HG02938 (cell line): Measurements from ENCODE around the gene SPOP.

Experiments used
- ATAC-seq: cut with Tn5 transposase; IDR thresholded peaks from one replicate; pipeline ENCODE4 v1.9.1; 2021; ENCODE audit warnings: mild to moderate bottlenecking, moderate library complexity; ENCODE audit not compliant: unreplicated experiment

Gene SPOP

DNA sequence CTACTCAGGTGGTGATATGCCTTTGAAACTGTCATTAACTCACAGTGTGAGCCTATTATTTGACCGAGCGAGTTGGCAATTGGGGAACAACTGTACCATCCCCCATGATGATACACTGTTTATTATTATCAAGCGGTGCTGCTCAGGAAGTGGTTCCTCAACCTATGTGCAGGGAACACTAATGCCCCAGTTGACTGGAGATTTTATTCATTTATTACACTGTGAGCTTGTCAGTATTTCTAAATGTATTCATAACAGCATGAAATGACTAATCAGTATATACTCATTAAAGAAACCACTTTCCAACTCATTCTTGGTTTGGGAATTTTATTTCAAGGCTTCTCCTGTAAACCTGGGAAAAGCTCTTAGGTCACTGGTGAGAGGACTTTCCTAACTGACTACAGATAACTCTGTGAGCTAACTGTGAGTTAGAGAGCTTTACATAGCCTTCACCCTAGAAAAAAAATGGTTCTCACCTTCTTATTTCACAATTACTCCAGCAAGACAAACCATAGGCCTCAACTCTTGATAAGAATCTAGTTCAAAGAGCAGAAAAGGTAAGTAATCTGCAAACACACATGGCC is 59.8 kb downstream of the SPOP start:
- no peak for ATAC-seq

DNA sequence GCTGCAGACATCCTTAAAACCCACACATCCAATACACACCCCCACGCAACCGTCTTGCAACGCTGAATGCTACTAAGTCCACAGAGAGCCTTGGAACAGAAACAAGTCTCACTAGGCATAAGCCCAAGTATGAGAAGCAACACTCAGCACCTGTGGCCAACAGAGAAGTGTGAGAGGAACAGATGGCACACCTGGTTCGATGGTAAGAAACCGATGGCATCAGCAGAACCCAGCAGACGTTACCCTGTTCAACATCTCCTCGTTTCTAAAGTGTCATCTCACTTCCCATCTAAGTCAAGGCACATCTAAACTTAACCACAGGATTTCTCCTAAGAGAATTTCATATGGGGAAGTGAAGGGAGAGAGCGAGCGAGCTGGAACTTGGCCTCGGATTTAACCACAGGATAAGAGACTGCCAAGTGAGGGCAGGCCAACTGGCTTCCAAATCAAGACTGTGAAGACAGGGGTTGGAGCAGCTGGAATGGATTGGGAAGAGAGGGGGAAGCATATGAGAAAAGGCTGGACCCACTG is 61.2 kb downstream of the SPOP start:
- ATAC-seq: no peak

DNA sequence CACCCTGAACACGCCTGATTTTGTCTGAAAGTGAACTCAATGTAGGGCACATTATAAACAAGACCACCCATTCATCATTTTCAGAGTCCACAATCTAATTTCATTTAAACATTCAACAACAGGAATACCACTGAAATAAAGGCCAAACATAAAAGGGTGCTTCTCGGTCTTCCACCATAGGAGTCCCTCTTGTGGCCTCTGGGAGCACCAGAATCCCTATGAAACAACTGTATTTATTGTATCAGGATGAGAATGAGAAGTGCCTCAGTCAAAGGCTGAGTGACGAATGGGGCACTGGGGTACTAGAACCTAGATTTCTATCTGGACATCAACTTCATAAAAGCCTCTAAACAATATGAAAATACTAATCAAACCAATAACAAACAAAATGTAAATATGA is 61.8 kb downstream of the SPOP start:
- no peak for ATAC-seq

DNA sequence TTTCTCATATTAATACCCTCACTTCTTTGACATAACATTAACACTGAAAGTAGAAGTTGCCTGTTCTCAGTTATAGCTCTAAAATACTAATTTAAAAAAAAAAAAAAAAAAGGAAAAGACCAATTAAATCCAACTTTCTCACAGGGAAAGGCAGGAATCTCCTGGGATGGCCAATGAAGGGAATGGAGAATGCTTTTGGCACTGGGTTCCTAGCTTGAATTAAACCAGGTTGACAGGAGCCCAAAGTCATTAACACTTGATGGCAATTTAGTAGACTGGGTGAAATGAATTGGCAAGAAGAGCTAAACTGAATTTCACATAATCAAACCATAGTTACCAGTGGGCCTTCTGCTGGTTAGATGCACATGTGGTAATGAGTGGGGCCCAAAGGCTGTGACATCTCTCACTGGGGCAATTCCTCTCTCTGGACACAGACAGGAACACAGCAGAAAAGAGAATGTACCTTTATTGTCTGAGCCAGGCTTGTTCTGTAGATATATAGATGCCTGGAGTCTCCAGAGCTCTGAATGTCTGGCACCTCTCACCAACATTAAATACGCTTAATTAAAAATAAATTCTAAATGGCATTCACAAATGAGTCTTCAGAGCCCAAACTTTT is 64.6 kb downstream of the SPOP start:
- no peak for ATAC-seq

DNA sequence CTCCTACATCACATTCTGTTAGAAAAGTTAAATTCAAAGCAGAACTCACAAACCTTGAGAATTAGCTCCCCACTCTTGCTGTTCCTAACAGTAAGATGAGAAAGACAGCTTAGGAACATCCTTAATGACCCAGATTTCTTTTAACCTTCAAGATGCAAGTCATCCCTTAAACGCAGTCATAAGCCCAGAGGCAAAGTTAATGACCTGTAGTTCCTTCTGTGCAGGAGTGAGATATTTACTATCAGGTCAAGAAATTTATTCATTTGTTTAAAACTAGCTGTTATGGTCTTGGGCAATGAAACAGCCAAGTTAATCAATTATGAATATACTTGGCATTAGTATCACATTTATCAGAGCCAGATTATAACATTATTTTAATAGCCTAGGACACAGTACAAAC is 65.2 kb downstream of the SPOP start:
- no peak for ATAC-seq

DNA sequence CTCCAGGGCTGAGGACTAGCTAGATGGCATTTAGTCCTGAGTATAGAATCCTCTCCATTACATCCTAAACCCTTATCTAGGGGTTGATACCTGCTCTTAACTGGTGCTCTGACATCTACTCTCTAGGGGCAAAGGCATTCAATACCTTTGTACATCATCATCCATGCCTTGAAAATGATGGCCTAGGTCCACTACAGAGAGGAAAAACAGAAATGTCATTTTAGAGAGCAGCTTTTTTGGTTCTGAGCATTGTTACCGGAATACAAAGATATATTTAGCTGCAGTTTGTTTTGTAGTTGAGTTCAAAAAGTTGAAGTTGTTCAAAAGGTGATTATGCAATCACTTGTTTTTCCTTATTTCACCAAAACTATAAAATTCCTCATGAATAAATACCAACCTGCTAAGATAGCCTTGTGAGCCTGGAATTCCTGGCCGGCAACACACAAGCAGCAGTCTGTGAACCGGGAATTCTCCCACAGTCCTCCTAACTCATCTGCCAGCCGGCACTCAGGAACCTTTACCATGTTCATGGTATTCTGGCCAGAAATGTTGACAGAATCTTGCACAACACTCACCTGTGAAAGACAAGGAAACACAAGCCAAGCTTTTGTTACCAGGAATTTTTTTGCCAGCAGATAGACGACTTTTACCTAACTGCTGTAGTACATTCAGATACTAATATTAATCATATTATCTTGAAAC is 66.9 kb downstream of the SPOP start:
- ATAC-seq: no peak

DNA sequence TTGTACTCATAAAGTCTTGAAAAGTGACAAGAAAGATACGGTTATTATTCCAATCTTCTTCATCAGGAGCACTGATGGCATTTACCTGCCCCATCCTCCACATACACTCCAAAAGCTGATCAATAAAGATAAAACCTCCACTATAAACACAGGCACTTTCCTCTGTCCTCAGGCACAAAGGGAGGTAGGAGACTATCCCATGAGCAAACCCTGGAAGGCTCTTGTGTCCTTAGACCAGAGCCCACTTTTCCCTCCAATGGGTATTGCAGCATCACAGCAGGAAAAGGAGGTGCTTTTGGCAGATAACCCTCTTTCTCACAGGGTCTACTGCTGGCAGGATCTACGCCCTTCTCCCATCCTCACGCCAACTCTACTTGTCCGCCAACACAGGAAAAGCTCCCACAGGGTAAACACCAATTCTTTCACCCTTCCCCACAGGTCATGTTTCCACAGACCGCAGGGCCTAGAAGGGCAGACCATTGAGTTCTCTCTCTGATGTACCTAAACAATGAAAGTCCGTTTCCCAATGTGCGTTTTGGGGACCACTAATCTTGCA is 73.5 kb downstream of the SPOP start:
- no peak for ATAC-seq

DNA sequence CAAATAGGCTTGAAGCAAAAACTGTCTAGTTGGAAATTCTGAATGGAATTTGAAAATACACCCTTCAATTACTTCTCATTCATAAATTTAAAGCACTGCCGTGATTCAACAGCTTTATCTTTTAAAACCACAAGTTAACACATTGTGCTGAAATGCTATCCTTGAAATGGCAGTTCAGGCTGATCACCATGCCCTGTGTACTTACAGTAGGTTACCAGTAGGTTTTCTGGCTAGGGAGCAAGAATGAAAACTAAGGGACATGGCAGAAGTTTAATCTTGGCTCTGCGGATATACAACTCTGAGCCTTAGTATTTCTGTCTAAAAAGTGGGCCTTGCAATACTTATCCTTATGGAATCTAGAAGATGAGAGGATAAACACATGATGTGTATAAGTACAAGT is 74.2 kb downstream of the SPOP start:
- no peak for ATAC-seq

DNA sequence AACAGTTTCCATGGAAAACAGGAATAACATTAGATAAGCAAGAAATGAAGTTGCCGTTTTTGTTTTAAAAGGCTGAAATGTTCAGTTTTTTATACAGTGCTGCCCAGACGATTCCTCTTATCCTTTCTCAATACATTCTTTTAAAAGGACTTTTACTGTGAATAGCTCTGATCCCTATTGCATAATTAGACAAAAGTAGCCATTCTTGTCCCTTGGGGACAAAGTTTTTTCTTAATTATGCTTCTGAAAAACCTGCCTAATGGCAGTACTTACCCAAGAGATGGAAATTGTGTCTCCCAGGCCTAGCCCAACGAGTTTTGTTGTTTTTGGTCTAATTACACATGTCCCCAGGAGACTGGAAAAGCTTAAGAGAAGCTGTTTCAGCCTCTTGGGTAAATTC is 74.7 kb downstream of the SPOP start:
- no peak for ATAC-seq

DNA sequence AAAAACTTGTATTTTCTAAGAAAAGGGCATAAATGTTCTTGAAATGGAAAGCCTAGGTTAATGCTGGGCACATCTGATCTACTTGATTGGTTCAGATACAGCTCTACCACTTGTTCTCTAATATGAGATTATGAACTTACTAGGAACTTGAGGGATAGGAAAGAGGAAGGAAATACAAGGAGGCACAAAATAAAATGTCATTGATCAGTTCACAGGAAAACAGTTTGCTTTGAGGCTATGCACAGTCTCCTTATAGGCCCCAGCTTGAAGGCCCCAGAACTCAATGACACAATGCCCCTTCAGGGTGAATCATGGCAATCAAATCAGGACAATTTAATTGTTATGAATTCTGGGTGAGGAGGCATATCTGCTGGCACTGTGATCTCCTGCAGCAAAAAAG is 75.1 kb downstream of the SPOP start:
- ATAC-seq: no peak

DNA sequence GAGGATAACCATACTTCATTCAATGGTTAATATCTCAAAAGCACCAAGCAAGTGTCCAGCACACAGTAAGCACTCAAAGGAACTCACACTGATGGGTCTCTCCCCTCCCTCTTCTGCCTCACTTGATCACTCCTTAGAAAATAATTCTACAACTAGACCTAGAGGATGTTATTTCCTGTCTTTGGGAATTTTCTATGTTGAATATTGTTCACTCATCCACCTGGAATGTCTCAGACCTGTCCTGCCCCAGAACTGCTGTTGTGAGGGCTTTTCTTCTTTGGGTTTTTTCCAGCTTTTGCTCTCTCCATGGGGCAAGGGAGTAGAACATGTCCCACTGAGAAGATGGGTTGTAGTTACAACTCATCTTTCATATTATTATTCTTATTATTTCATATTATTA is 76.9 kb downstream of the SPOP start:
- ATAC-seq: no peak

DNA sequence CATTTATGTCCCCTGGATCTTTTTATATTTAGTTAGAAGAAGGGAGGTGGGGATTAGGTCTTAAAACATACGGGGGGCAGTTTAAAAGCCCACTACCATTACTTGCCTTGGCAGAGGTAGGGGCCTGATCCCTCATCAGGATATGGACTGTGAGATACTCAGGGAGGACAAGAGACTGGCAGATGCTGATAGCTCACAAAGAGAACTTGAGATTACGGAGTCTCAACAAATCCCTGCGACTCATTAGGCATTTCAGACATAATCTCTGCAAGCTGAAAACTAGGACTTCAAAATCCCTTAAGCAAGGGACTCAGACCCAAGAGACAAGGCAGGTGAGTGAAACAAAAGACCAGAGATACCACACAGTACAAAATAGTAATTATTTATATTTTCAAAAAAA is 79.0 kb downstream of the SPOP start:
- ATAC-seq: no peak

DNA sequence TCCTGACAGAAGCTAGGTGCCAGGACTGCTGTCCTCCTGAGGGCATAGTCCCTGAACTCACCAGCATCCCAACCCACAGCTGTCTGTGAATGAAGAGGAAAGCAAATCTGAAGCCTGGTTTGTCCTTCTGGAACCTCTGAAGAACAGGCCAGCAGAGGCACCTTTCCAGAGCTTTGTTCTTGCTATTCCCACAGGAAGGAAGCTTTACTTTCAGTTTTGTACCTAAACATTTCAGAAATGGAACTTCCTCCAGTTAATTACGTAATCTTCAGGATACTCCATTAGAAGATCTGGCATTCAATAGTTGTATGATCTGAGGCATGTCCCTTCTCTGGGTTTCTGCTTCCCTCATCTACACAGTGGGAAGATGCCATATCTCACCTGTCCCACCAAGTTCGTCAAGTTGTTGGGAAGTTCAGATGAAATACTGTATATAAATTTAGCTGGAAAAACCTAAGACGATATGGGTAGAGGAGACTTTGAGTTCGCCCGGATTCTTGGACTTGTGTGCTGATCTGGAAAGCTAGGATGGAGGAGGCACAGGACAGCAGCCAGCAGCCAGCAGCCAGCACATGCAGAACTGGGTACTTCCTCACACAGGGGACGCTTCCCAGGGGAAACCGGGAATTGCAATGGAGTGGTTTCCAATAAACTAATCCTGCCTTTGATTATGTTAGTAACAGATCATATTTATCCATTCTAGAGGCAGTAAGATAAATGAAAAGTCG is 79.8 kb downstream of the SPOP start:
- ATAC-seq: no peak

DNA sequence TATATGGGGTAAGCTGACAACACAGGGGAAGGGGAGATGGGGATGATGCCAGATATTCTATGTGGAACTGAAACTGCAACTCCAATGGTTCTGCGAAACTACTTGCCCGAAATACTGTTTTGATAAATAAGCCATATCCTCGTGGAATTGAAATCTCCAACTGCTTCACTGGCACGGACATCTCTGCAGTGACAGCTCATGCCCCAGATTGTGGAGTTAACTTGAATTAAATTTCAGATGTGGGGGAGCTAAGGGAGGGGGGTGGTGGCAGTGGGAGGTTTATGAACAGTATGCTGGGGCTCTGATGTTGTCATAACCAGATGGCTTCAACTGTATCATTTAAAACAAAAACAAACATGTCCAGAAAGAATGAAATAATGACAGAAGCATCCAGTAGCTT is 80.5 kb downstream of the SPOP start:
- ATAC-seq: no peak

DNA sequence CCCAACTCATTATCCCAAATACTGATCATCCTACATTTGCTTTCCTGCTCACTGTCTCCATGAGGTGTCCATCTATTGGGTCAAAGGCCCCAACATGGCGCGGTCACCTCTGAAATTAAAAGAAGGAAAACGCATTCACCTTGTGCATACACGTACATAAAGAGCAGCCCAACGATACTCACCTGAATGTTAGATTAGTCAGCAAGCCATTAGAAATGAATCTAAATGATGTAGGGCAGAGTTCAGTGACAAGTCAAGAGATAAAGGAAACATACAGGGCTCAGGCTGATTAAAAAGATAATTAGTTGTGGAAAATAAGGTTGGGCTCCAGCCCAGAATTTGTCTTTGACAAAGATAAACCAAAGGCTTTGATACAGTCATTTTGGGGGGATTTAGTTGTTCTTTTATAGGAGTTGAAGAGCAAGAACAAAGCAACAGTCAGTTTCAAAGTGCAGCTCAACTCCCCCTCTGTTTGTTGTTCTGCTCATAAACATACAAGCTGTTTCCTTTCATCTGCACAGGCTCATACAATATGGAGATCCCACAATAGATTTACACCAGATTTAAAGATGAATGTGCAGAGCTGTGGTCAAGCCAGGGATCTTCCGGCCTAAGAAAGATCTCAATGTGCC is 81.2 kb downstream of the SPOP start:
- ATAC-seq: no peak

DNA sequence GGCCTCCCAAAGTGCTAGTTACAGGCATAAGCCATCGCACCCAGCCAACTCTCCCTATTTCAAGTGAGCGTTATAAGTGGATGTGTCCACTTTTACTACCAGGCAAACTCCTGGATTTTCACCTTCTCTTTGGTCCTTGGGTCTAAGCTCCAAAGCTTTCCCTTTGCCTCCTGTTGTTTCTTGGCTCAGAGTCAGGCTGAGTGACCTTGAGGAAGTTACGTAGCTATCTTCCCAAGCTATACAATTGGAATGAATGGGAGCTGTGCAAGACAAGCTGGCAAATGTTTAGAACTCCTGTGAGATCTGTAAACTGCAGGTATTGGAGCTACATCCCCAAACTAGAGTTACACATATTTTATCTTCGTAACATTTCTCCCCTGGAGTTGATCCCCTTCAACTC is 81.9 kb downstream of the SPOP start:
- ATAC-seq: no peak

DNA sequence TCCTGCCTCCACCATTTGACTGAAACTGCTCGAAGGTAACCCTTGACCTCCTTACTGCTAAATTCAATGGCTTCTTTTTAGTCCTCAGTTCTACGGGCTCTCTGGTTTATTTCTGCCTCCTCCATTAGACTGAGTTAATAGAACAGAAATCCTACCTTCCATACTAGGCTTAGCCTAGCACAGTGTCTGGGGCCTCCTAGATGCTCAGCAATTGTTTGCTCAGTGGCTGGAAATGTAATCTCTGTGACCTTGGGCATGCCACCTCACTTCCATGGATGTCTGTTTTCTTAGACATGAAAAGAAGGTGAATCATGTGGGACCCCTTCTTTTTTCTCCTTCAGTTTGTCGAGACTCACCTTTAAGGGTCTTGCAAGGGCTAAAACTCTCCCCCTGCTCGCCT is 82.6 kb downstream of the SPOP start:
- no peak for ATAC-seq

DNA sequence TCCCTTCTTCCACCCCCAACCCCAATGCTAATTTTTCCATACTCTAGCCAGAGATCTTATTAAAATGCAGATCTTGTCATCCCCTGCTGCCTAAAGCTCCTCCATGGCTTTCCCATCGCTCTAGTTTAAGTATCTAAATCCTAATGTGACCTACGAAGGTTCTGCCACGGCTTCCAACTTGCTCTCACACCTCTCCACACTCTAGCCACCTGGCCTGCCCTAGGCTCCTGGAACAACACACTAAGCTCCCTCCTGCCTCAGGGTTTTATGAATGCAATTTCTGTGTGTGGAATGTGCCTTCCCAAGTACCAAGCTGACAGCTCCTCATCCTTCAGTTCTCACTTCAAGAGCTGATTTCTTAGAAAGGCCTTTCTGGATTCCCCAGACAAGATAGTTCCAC is 85.6 kb downstream of the SPOP start:
- ATAC-seq: no peak

DNA sequence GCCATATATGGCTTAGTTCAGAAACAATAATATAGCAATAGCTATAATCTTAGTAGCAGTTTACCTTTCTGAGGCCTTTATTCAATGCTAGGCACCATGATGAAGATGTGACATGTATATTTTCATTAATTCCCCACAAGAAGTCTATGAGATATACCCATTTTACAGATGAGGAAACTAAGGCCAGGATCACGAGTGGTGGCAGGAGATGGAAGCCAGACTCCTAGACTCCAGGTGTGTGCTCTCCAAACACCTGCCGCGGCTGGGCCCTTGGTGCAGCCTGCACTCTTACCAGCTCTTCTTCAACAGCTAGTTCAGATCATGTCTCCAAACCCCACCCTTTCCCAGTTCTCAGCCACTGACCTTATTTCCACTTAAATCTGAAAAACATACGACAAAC is 87.0 kb downstream of the SPOP start:
- no peak for ATAC-seq

DNA sequence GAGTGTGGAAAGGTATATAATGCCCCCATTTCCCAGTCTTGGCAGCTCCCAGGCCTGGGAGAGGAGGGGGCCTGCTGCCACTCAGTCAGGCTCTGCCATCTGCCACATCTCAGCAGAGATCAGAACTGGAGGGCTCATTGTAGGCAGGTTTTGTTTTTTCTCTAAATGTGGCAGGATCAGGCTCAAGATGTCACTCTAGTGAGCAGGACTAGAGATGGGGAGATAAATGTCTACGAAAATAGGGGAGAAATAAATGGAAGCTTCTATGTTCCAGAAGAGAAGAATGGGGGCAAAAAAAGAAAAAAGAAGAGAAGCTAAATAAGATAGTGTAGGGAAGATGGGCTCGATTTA is 88.3 kb downstream of the SPOP start:
- no peak for ATAC-seq
